OCI-LY3 (cell line): ENCODE measurements around the gene UPK3A.

Experiments
- CTCF ChIP-seq: fragments of 200-600, 300-600 bp; sonication (generic); IDR thresholded peaks from 2 replicates; pipeline ENCODE4 v1.5.1; 2014; ENCODE audit warnings: antibody characterized with exemption, low read length, low read depth
- EZH2phosphoT487 ChIP-seq: fragments of 200-600 bp; shearing (Covaris generic); IDR thresholded peaks from 2 replicates; pipeline ENCODE4 v1.6.1; 2018; ENCODE audit warnings: antibody characterized with exemption, mixed run types, low read depth

GRCh38 chr22:45246060-45246985 is 38.4 kb upstream of the UPK3A start:
- TF ChIP-seq CTCF (no peak), EZH2phosphoT487 (no peak)
